Skeletal muscle satellite cell (primary cell): ENCODE data around the gene NKAIN1.

Experiments used
- H3K27me3 ChIP-seq: 2 replicates; pipeline ENCODE4 v1.7.0; 2013; ENCODE audit warnings: low read length; ENCODE audit not compliant: control insufficient read depth, insufficient read depth
- H3K36me3 ChIP-seq: 2 replicates; pipeline ENCODE4 v1.7.0; 2013; ENCODE audit warnings: mild to moderate bottlenecking, control low read depth, low read length; ENCODE audit not compliant: insufficient read depth
- H3K4me1 ChIP-seq: 2 replicates; pipeline ENCODE4 v1.7.0; 2013; ENCODE audit warnings: low read length; ENCODE audit not compliant: control insufficient read depth, insufficient read depth
- H3K4me2 ChIP-seq: 2 replicates; pipeline ENCODE4 v1.7.0; 2013; ENCODE audit warnings: mild to moderate bottlenecking, low read length
- H3K4me3 ChIP-seq: 2 replicates; pipeline ENCODE4 v1.7.0; 2013; ENCODE audit warnings: low read length
- H3K9ac ChIP-seq: 2 replicates; pipeline ENCODE4 v1.7.0; 2013; ENCODE audit warnings: mild to moderate bottlenecking, low read depth, low read length, moderate library complexity
- H3K9me3 ChIP-seq: replicated peaks from 2 replicates; pipeline ENCODE4 v1.7.0; 2013; ENCODE audit warnings: mild to moderate bottlenecking, control low read depth, low read length

Gene NKAIN1

GRCh38 chr1:31166462-31166861 lies 73.2 kb downstream of the NKAIN1 start:
- no peak overlapping the region for H3K4me2 ChIP-seq
- no peaks in the 10 kb centered on the region for H3K36me3 ChIP-seq
- no peak overlapping the region for H3K4me3 ChIP-seq
- peaks cover 9% of the 10 kb centered on the region for H3K4me1 ChIP-seq
- H3K27me3 ChIP-seq, result no peaks in the 10 kb centered on the region
- no peak overlapping the region for H3K9ac ChIP-seq
- no peaks in the 10 kb centered on the region for H3K9me3 ChIP-seq

- Histone ChIP-seq H3K9me3 (no peaks in the 10 kb centered on the region), H3K4me3 (no peak overlapping the region), H3K36me3 (no peaks in the 10 kb centered on the region), H3K4me1 (no peaks in the 10 kb centered on the region), H3K4me2 (no peak overlapping the region), H3K9ac (no peak overlapping the region), H3K27me3 (no peaks in the 10 kb centered on the region)
These were observed 75.4 kb downstream of the NKAIN1 start for GRCh38 chr1:31164291-31164690.

GRCh38 chr1:31163866-31164265 lies 75.8 kb downstream of the NKAIN1 start:
- Histone ChIP-seq H3K9me3 (no peaks in the 10 kb centered on the region), H3K27me3 (no peaks in the 10 kb centered on the region), H3K9ac (no peak overlapping the region)

GRCh38 chr1:31161571-31161970 lies 78.1 kb downstream of the NKAIN1 start:
- Histone ChIP-seq H3K9me3 (no peaks in the 10 kb centered on the region), H3K27me3 (no peaks in the 10 kb centered on the region), H3K4me1 (no peaks in the 10 kb centered on the region), H3K9ac (no peak overlapping the region), H3K36me3 (no peaks in the 10 kb centered on the region), H3K4me2 (no peak overlapping the region), H3K4me3 (no peak overlapping the region)

More at GRCh38 chr1:31163866-31164265, 75.8 kb downstream of the NKAIN1 start:
- no peak overlapping the region for H3K4me3 ChIP-seq
- H3K4me1 ChIP-seq, result no peaks in the 10 kb centered on the region
- H3K36me3 ChIP-seq, result no peaks in the 10 kb centered on the region
- H3K4me2 ChIP-seq, result no peak overlapping the region

GRCh38 chr1:31159869-31160611 lies 79.6 kb downstream of the NKAIN1 start:
- no peak overlapping the region for H3K4me2 ChIP-seq
- H3K9ac ChIP-seq, result no peak overlapping the region
- H3K9me3 ChIP-seq, result no peaks in the 10 kb centered on the region
- no peaks in the 10 kb centered on the region for H3K36me3 ChIP-seq
- peaks cover 6% of the 10 kb centered on the region for H3K4me1 ChIP-seq
- no peak overlapping the region for H3K4me3 ChIP-seq
- H3K27me3 ChIP-seq, result no peaks in the 10 kb centered on the region

- Histone ChIP-seq H3K9ac (no peak overlapping the region), H3K4me3 (no peak overlapping the region), H3K4me1 (peaks cover 9% of the 10 kb centered on the region), H3K9me3 (no peaks in the 10 kb centered on the region), H3K36me3 (no peaks in the 10 kb centered on the region), H3K27me3 (no peaks in the 10 kb centered on the region), H3K4me2 (no peak overlapping the region)
These were observed 80.4 kb downstream of the NKAIN1 start for GRCh38 chr1:31159323-31159722.

- Histone ChIP-seq H3K9me3 (no peaks in the 10 kb centered on the region), H3K27me3 (no peaks in the 10 kb centered on the region), H3K4me3 (peak overlapping the region; percentile 86), H3K9ac (peak overlapping the region; percentile 88), H3K36me3 (no peaks in the 10 kb centered on the region), H3K4me2 (peak overlapping the region; percentile 99), H3K4me1 (peaks cover 10% of the 10 kb centered on the region)
These were observed 84.4 kb downstream of the NKAIN1 start for GRCh38 chr1:31155216-31155806.

- no peaks in the 10 kb centered on the region for H3K9me3 ChIP-seq
- peak overlapping the region; percentile 86 for H3K4me3 ChIP-seq
- H3K4me2 ChIP-seq, result peak overlapping the region; percentile 99
- H3K36me3 ChIP-seq, result no peaks in the 10 kb centered on the region
- H3K4me1 ChIP-seq, result peaks cover 10% of the 10 kb centered on the region
- no peaks in the 10 kb centered on the region for H3K27me3 ChIP-seq
- peak overlapping the region; percentile 88 for H3K9ac ChIP-seq
These were observed 85.0 kb downstream of the NKAIN1 start for GRCh38 chr1:31154632-31155215.

- Histone ChIP-seq H3K36me3 (no peaks in the 10 kb centered on the region), H3K9ac (peak overlapping the region; percentile 80), H3K4me3 (peak overlapping the region; percentile 75)
These were observed 85.6 kb downstream of the NKAIN1 start for GRCh38 chr1:31154000-31154631.

GRCh38 chr1:31153423-31153822 lies 86.3 kb downstream of the NKAIN1 start:
- Histone ChIP-seq H3K4me3 (no peak overlapping the region), H3K9me3 (no peaks in the 10 kb centered on the region), H3K27me3 (no peaks in the 10 kb centered on the region), H3K9ac (no peak overlapping the region), H3K4me1 (peaks cover 10% of the 10 kb centered on the region), H3K4me2 (no peak overlapping the region), H3K36me3 (no peaks in the 10 kb centered on the region)

More at GRCh38 chr1:31154000-31154631, 85.6 kb downstream of the NKAIN1 start:
- Histone ChIP-seq H3K27me3 (no peaks in the 10 kb centered on the region), H3K4me1 (peaks cover 10% of the 10 kb centered on the region), H3K4me2 (peak overlapping the region; percentile 81), H3K9me3 (no peaks in the 10 kb centered on the region)

- Histone ChIP-seq H3K9ac (no peak overlapping the region), H3K4me3 (no peak overlapping the region), H3K4me2 (no peak overlapping the region), H3K4me1 (peaks cover 10% of the 10 kb centered on the region), H3K36me3 (no peaks in the 10 kb centered on the region), H3K9me3 (no peaks in the 10 kb centered on the region), H3K27me3 (no peaks in the 10 kb centered on the region)
These were observed 87.4 kb downstream of the NKAIN1 start for GRCh38 chr1:31152181-31152795.
